ENCODE measurements around the gene RPL7A. TPM values are rescaled to one million over a fixed set of nuclear protein-coding genes. Genes with fewer than 3 reads are reported as not detected.

RPL7A gene
- total and polyA plus RNA-seq, 2 donors (not counting 3 experiments of a cell fraction or from before 2014, with no cell fraction given), result 2,112 to 2,329 TPM

- intact Hi-C loops (cut with micrococcal nuclease), result no loop called here
- dilution Hi-C loops (cut with MboI; ENCODE audit: extremely low pct_ligation_motif_present, low sequenced_read_pairs), result no loop called here
- no peak overlapping the region for H3K27ac ChIP-seq (ENCODE audit: insufficient read depth, low read depth, low read length)
- H3K9me1 ChIP-seq (replicated peaks; ENCODE audit: control insufficient read depth, extremely low read depth, insufficient read depth, low read length), result no peaks in the 10 kb centered on the region
- H2AFZ ChIP-seq (ENCODE audit: low read depth, low read length), result no peak overlapping the region
- CTCF ChIA-PET, result no interaction called here
- no peaks in the 10 kb centered on the region for H3K27me3 ChIP-seq (ENCODE audit: control insufficient read depth in 2 of 2, insufficient read depth in 2 of 2, low read length in 2 of 2)
- H3K4me3 ChIP-seq (replicated peaks in 1 of 3; ENCODE audit: insufficient read depth in 1 of 3, low read depth in 1 of 3, low read length in 3 of 3), result no peak overlapping the region
- H3K79me2 ChIP-seq (ENCODE audit: control insufficient read depth, insufficient read depth, low read length), result no peaks in the 10 kb centered on the region
- no peaks in the 10 kb centered on the region for H4K20me1 ChIP-seq (replicated peaks; ENCODE audit: control insufficient read depth, extremely low read depth, insufficient read depth, low read length)
- H3K4me2 ChIP-seq (ENCODE audit: insufficient read depth, low read length), result no peak overlapping the region
- no peaks in the 10 kb centered on the region for H3K36me3 ChIP-seq (ENCODE audit: control insufficient read depth in 2 of 2, extremely low read depth in 1 of 2, insufficient read depth in 2 of 2, low read length in 2 of 2)
- H3K9me3 ChIP-seq (replicated peaks; ENCODE audit: control insufficient read depth, insufficient read depth, low read length), result no peaks in the 10 kb centered on the region
- BruUV-seq (replicated peaks), result no TSS peak
- TF ChIP-seq MYC (IDR thresholded peaks at IDR 0.05; ENCODE audit: low read depth, low read length) (no peak), JUN (IDR thresholded peaks at IDR 0.05; ENCODE audit: borderline replicate concordance, insufficient read depth, insufficient read length, low read depth) (no peak), POLR2AphosphoS5 (IDR thresholded peaks at IDR 0.05; ENCODE audit: insufficient read depth, low read depth, low read length) (no peak), EZH2 (IDR thresholded peaks at IDR 0.05; ENCODE audit: borderline replicate concordance, low read depth, low read length, severe bottlenecking) (no peak), CTCF (IDR thresholded peaks at IDR 0.05; ENCODE audit: extremely low read depth in 1 of 2, insufficient read depth in 1 of 2, low read depth in 1 of 2, low read length in 2 of 2) (no peak), FOS (IDR thresholded peaks at IDR 0.05; ENCODE audit: borderline replicate concordance, insufficient read depth, low read length) (no peak), POLR2A (IDR thresholded peaks at IDR 0.05; ENCODE audit: low read depth, low read length) (no peak), GATA2 (IDR thresholded peaks at IDR 0.05; ENCODE audit: insufficient read depth, insufficient read length, low read depth, low read length) (no peak), MAX (IDR thresholded peaks at IDR 0.05; ENCODE audit: insufficient read depth, insufficient read length) (no peak)
- H3K4me1 ChIP-seq (ENCODE audit: control insufficient read depth, extremely low read depth, insufficient read depth, low read length), result no peaks in the 10 kb centered on the region
- POLR2A ChIA-PET, result no interaction called here
- no peak for DNase-seq (ENCODE audit: low read depth, low spot score)
- FAIRE-seq, result no peak
- no peak overlapping the region for H3K9ac ChIP-seq (replicated peaks; ENCODE audit: extremely low read depth, insufficient read depth, low read length)
Observed at GRCh38 chr9:133384736-133385321, 36.8 kb downstream of the RPL7A start.
